ENCODE data around the gene RAB39A.

- no peak for TF ChIP-seq CTCF (IDR thresholded peaks at IDR 0.05)
- TF ChIP-seq POLR2A (IDR thresholded peaks at IDR 0.05): no peak
These were observed 41.8 kb downstream of the RAB39A start for GRCh38 chr11:107970049-107970448.
